ENCODE data around the gene PPP1R10.

GRCh38 chr6:30614843-30615218 is 2.2 kb downstream of the PPP1R10 start:
- no peak for TF ChIP-seq CTCF (IDR thresholded peaks at IDR 0.05)
- peak; percentile 37 for TF ChIP-seq POLR2A (IDR thresholded peaks at IDR 0.05)

Data from breast epithelium (tissue), 3 donors.